DND-41 (cell line): ENCODE measurements around the gene GPATCH4.

Experiments
- ATAC-seq: fragments of 200-7000 bp; cut with Tn5 transposase; 3 replicates; pipeline ENCODE4 v1.9.1; 2021; ENCODE audit warnings: low read depth; ENCODE audit not compliant: insufficient read depth
- DNase-seq: peaks from one replicate; pipeline ENCODE4 v3.0.0-alpha.2; 2020
- H2AFZ ChIP-seq: 2 replicates; pipeline ENCODE4 v1.6.0; 2012; ENCODE audit warnings: low read depth, low read length
- H3K27ac ChIP-seq: 2 replicates; pipeline ENCODE4 v1.5.1; 2012; ENCODE audit warnings: low read length, inconsistent platforms
- H3K27me3 ChIP-seq: fragments of 200-600 bp; sonication (generic); 2 replicates; pipeline ENCODE4 v1.6.0; 2012; ENCODE audit warnings: low read length, mild to moderate bottlenecking, inconsistent platforms; ENCODE audit not compliant: insufficient read depth, poor library complexity
- H3K36me3 ChIP-seq: 2 replicates; pipeline ENCODE4 v1.5.1; 2012; ENCODE audit warnings: low read length, inconsistent platforms; ENCODE audit not compliant: insufficient read depth
- H3K4me1 ChIP-seq: 2 replicates; pipeline ENCODE4 v1.5.1; 2012; ENCODE audit warnings: mild to moderate bottlenecking, low read length; ENCODE audit not compliant: insufficient read depth
- H3K4me2 ChIP-seq: 2 replicates; pipeline ENCODE4 v1.6.0; 2012; ENCODE audit warnings: mild to moderate bottlenecking, moderate library complexity, low read length, inconsistent platforms; ENCODE audit not compliant: insufficient read depth
- H3K4me3 ChIP-seq, 2 experiments: fragments of 200-600 bp in 1 of 2; shearing (Covaris generic) in 1 of 2; 2 replicates each; pipeline ENCODE4 v1.5.1; 2012 to 2016; ENCODE audit warnings: inconsistent platforms in 2 of 2, low read length in 2 of 2, mild to moderate bottlenecking in 2 of 2, low read depth in 1 of 2, moderate library complexity in 1 of 2
- H3K79me2 ChIP-seq: 2 replicates; pipeline ENCODE4 v1.6.0; 2012; ENCODE audit warnings: low read length, inconsistent platforms; ENCODE audit not compliant: insufficient read depth
- H3K9ac ChIP-seq: 2 replicates; pipeline ENCODE4 v1.6.0; 2012; ENCODE audit warnings: low read depth, mild to moderate bottlenecking, inconsistent platforms, low read length, moderate library complexity
- H3K9me3 ChIP-seq: 2 replicates; pipeline ENCODE4 v1.5.1; 2012; ENCODE audit warnings: low read length, moderate library complexity, mild to moderate bottlenecking, inconsistent platforms; ENCODE audit not compliant: insufficient read depth, severe bottlenecking
- H4K20me1 ChIP-seq: 2 replicates; pipeline ENCODE4 v1.6.0; 2012; ENCODE audit warnings: low read length; ENCODE audit not compliant: insufficient read depth
- EZH2 ChIP-seq: IDR thresholded peaks from 3 replicates; pipeline ENCODE4 v1.6.1; 2012; ENCODE audit warnings: borderline replicate concordance, low read depth, mild to moderate bottlenecking, moderate library complexity, low read length, inconsistent platforms; ENCODE audit not compliant: severe bottlenecking
- TF ChIP-seq, protein P1 (sequence below): IDR thresholded peaks from 2 replicates; pipeline ENCODE4 v1.5.1; 2012; ENCODE audit warnings: borderline replicate concordance, low read length, moderate library complexity, mild to moderate bottlenecking; ENCODE audit not compliant: poor library complexity, severe bottlenecking; ENCODE audit errors: extremely low read depth

The GPATCH4 gene

DNA sequence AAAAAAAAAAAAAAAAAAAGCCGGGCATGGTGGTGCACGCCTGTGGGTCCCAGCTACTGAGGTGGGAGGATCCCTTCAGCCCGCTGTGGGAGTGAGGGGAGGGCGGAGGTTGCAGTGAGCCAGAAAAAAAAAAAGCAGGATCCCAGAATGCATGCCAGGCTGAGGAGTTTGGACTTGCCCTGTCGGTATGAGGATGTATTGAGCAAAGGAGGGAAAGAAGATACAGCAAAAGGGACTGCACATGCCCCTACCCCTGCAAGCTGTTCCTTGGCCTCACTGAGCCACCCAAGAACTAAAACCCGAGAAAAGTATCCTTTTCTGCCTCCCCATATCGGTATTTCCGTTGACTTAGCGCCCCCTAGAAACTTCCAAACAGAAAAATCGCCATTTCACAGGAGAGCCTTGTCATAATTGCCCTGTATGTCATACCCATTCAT is 1.3 kb upstream of the GPATCH4 start:
- no peak for ATAC-seq
- Histone ChIP-seq H3K36me3 (peaks cover 19% of the 10 kb centered on the region), H3K4me3 (no peak overlapping the region), H3K4me1 (peaks cover 28% of the 10 kb centered on the region), H3K4me2 (peak overlapping the region; percentile 74), H3K27me3 (no peaks in the 10 kb centered on the region), H3K79me2 (peaks cover 44% of the 10 kb centered on the region), H4K20me1 (peaks cover 4% of the 10 kb centered on the region; the same call in 1 of the 2 replicates), H3K27ac (no peak overlapping the region), H3K9ac (no peak overlapping the region), H3K9me3 (no peaks in the 10 kb centered on the region), H2AFZ (peak overlapping the region; percentile 12; the same call in 1 of the 2 replicates)
- TF ChIP-seq, protein P1, sequence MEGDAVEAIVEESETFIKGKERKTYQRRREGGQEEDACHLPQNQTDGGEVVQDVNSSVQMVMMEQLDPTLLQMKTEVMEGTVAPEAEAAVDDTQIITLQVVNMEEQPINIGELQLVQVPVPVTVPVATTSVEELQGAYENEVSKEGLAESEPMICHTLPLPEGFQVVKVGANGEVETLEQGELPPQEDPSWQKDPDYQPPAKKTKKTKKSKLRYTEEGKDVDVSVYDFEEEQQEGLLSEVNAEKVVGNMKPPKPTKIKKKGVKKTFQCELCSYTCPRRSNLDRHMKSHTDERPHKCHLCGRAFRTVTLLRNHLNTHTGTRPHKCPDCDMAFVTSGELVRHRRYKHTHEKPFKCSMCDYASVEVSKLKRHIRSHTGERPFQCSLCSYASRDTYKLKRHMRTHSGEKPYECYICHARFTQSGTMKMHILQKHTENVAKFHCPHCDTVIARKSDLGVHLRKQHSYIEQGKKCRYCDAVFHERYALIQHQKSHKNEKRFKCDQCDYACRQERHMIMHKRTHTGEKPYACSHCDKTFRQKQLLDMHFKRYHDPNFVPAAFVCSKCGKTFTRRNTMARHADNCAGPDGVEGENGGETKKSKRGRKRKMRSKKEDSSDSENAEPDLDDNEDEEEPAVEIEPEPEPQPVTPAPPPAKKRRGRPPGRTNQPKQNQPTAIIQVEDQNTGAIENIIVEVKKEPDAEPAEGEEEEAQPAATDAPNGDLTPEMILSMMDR = peak; percentile 47
- TF ChIP-seq EZH2 = no peak
- DNase-seq = no peak

DNA sequence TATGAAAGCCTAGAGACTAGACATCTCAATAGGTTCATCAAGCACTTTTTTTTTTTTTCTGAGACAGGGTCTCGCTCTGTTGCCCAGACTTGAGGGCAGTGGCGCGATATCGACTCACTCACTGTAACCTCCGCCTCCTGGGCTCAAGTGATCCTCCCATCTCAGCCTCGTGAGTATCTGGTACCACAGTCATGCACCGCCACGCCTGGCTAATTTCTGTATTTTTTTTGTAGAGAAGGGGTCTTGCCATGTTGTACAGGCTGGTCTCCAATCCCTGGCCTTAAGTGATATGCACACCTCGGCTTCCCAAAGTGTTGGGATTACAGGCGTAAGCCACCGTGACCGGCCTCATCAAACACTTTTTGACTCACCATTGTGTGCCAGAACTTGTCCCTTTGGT is 613 bp upstream of the GPATCH4 start:
- no peak for TF ChIP-seq EZH2
- TF ChIP-seq, protein P1 = no peak
- Histone ChIP-seq H3K9ac (peak overlapping the region; percentile 67), H3K4me1 (peaks cover 28% of the 10 kb centered on the region), H2AFZ (peak overlapping the region; percentile 93), H3K79me2 (peaks cover 44% of the 10 kb centered on the region), H3K27me3 (no peaks in the 10 kb centered on the region), H3K27ac (peak overlapping the region; percentile 88), H4K20me1 (peaks cover 4% of the 10 kb centered on the region; the same call in 1 of the 2 replicates), H3K4me3 (peak overlapping the region; percentile 55 to 87), H3K4me2 (peak overlapping the region; percentile 74), H3K9me3 (no peaks in the 10 kb centered on the region), H3K36me3 (peaks cover 26% of the 10 kb centered on the region)
- ATAC-seq (peak; percentile 27), DNase-seq (no peak)

DNA sequence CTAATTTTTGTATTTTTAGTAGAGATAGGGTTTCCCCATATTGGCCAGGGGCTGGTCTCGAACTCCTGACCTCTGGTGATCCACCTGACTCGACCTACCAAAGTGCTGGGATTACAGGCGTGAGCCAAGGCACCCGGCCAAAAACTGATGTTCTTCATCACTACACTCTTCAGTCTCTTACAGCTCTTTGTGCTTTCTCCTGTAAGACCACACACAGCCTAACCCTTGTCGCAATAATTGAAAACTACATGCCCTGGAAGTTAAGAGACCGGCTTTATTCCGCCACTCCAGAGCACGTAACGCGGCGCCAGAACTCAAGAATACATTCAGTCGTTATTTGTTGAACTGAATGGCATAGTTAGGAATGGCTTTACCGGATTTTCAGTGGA is 552 bp downstream of the GPATCH4 start:
- H3K36me3 ChIP-seq = peaks cover 38% of the 10 kb centered on the region
- H2AFZ ChIP-seq = peak overlapping the region; percentile 93
- DNase-seq (no peak), ATAC-seq (peak; percentile 20)
- H3K27me3 ChIP-seq = no peaks in the 10 kb centered on the region
- H3K9me3 ChIP-seq = no peaks in the 10 kb centered on the region
- H3K9ac ChIP-seq = peak overlapping the region; percentile 67
- peaks cover 28% of the 10 kb centered on the region for H3K4me1 ChIP-seq
- peak overlapping the region; percentile 74 for H3K4me2 ChIP-seq
- H3K79me2 ChIP-seq = peaks cover 44% of the 10 kb centered on the region
- H3K27ac ChIP-seq = peak overlapping the region; percentile 88
- TF ChIP-seq, protein P1 = no peak
- TF ChIP-seq EZH2 = no peak
- peaks cover 7% of the 10 kb centered on the region; the same call in 1 of the 2 replicates for H4K20me1 ChIP-seq
- H3K4me3 ChIP-seq = peak overlapping the region; percentile 55 to 87
